NCI-H524 (cell line): Measurements from ENCODE around the gene TOP3A.
"Not testable (repeated sequence)": the region's sequence is repeated elsewhere in the genome, so short reads cannot be mapped to it uniquely, and the experiment has no call there.

ENCODE experiments used
- DNase-seq, 2 experiments: peaks; one replicate each; lab custom pipeline; 2025; lab: John Stamatoyannopoulos, UW

TOP3A gene

GRCh38 chr17:18324140-18325050 lies 9.6 kb upstream of the TOP3A start:
- no peak for DNase-seq

GRCh38 chr17:18323507-18324139 lies 8.8 kb upstream of the TOP3A start:
- DNase-seq = no peak

- DNase-seq = no peak
Measured at GRCh38 chr17:18323007-18323406, 8.2 kb upstream of the TOP3A start.

- no peak for DNase-seq
Measured at GRCh38 chr17:18322522-18322921, 7.7 kb upstream of the TOP3A start.

- DNase-seq = no peak
Measured at GRCh38 chr17:18321309-18321708, 6.5 kb upstream of the TOP3A start.

- DNase-seq = no peak
Measured at GRCh38 chr17:18320301-18320700, 5.5 kb upstream of the TOP3A start.

- peak; percentile 22 to 68 for DNase-seq
Measured at GRCh38 chr17:18319604-18320256, 4.9 kb upstream of the TOP3A start.

GRCh38 chr17:18318771-18319450 lies 4.1 kb upstream of the TOP3A start:
- DNase-seq = no peak

- DNase-seq = no peak
Measured at GRCh38 chr17:18318117-18318516, 3.3 kb upstream of the TOP3A start.

- no peak for DNase-seq
Measured at GRCh38 chr17:18315961-18316360, 1.2 kb upstream of the TOP3A start.

- no peak for DNase-seq
Measured at GRCh38 chr17:18315562-18315922, 748 bp upstream of the TOP3A start.

- no peak for DNase-seq
Measured at GRCh38 chr17:18314059-18314730, 599 bp downstream of the TOP3A start.

- DNase-seq = no peak
Measured at GRCh38 chr17:18309202-18309601, 5.6 kb downstream of the TOP3A start.

GRCh38 chr17:18303206-18303605 lies 11.6 kb downstream of the TOP3A start:
- not testable (repeated sequence) for DNase-seq

GRCh38 chr17:18300725-18301480 lies 13.9 kb downstream of the TOP3A start:
- no peak for DNase-seq

GRCh38 chr17:18298061-18298460 lies 16.7 kb downstream of the TOP3A start:
- not testable (repeated sequence) for DNase-seq

GRCh38 chr17:18291718-18292540 lies 22.9 kb downstream of the TOP3A start:
- DNase-seq = no peak

- DNase-seq = no peak
Measured at GRCh38 chr17:18285296-18285695, 29.5 kb downstream of the TOP3A start.

- no peak for DNase-seq
Measured at GRCh38 chr17:18281788-18282187, 33.0 kb downstream of the TOP3A start.

- DNase-seq = no peak
Measured at GRCh38 chr17:18280766-18281371, 33.9 kb downstream of the TOP3A start.
